BJ (cell line): ENCODE data around the gene HNF1A. TPM values are rescaled to one million over a fixed set of nuclear protein-coding genes. Genes with fewer than 3 reads are reported as not detected.

Experiments
- CTCF ChIA-PET: fragments of 350-600 bp; formaldehyde crosslinking; extraction: SDS; loops from one replicate; lab custom pipeline; 2021; ENCODE audit warnings: antibody characterized with exemption, inconsistent platforms; lab: Yijun Ruan, JAX
- POLR2A ChIA-PET: fragments of 300-600 bp; sonication (Branson Sonifier 250); formaldehyde crosslinking; extraction: SDS; loops from one replicate; lab custom pipeline; 2021; ENCODE audit warnings: antibody characterized with exemption; lab: Charles Lee
- DNase-seq: peaks from one replicate; pipeline ENCODE4 v3.0.0-alpha.2; 2011; ENCODE audit warnings: low read depth
- H3K27me3 ChIP-seq: 2 replicates; pipeline ENCODE4 v1.6.0; 2011; ENCODE audit warnings: low read length; ENCODE audit not compliant: control insufficient read depth, insufficient read depth
- H3K36me3 ChIP-seq: 2 replicates; pipeline ENCODE4 v1.5.1; 2011; ENCODE audit warnings: low read length; ENCODE audit not compliant: control insufficient read depth, insufficient read depth
- H3K4me3 ChIP-seq: 2 replicates; pipeline ENCODE4 v1.5.1; 2011; ENCODE audit warnings: low read depth, mild to moderate bottlenecking, control low read depth, low read length
- polyA minus RNA-seq: library from RNA; depleted of rRNA, polyadenylated mRNA; stranded (reverse); fragments of >200 nt; gene quantifications from 2 replicates; pipeline ENCODE4 v1.2.3, GENCODE V29; 2011; rRNA and poly(A)+ RNA removed
- polyA plus RNA-seq: library from polyadenylated mRNA; depleted of rRNA; stranded (reverse); fragments of >200 nt; gene quantifications from 2 replicates; pipeline ENCODE4 v1.2.3, GENCODE V29; 2011; rRNA removed
- TF ChIP-seq, protein P1 (sequence below): IDR thresholded peaks from 2 replicates; pipeline ENCODE4 v1.5.1; 2011; ENCODE audit warnings: low read depth, mild to moderate bottlenecking, control low read depth, inconsistent platforms, low read length, moderate library complexity; ENCODE audit not compliant: insufficient read depth

The HNF1A gene, protein sequence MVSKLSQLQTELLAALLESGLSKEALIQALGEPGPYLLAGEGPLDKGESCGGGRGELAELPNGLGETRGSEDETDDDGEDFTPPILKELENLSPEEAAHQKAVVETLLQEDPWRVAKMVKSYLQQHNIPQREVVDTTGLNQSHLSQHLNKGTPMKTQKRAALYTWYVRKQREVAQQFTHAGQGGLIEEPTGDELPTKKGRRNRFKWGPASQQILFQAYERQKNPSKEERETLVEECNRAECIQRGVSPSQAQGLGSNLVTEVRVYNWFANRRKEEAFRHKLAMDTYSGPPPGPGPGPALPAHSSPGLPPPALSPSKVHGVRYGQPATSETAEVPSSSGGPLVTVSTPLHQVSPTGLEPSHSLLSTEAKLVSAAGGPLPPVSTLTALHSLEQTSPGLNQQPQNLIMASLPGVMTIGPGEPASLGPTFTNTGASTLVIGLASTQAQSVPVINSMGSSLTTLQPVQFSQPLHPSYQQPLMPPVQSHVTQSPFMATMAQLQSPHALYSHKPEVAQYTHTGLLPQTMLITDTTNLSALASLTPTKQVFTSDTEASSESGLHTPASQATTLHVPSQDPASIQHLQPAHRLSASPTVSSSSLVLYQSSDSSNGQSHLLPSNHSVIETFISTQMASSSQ
- polyA plus RNA-seq (not detected in 2 replicates), polyA minus RNA-seq (not detected in 2 replicates)

DNA sequence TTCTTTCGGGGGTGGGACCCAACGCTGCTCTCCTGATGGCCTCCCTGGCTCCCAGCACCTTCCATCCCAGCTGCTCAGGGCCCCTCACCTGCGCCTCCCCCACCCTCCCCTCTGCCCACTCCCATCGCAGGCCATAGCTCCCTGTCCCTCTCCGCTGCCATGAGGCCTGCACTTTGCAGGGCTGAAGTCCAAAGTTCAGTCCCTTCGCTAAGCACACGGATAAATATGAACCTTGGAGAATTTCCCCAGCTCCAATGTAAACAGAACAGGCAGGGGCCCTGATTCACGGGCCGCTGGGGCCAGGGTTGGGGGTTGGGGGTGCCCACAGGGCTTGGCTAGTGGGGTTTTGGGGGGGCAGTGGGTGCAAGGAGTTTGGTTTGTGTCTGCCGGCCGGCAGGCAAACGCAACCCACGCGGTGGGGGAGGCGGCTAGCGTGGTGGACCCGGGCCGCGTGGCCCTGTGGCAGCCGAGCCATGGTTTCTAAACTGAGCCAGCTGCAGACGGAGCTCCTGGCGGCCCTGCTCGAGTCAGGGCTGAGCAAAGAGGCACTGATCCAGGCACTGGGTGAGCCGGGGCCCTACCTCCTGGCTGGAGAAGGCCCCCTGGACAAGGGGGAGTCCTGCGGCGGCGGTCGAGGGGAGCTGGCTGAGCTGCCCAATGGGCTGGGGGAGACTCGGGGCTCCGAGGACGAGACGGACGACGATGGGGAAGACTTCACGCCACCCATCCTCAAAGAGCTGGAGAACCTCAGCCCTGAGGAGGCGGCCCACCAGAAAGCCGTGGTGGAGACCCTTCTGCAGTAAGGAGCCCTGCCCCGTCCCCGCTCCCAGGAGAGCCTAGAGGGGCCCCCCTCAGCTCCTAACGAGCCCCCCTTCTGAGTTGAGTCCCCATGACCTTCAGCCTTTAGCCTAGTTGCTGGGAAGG, at the start of gene HNF1A:
Gene HNF1A (plus strand): TSS at position 248 of the 924 bp plus-strand sequence. CDS start 226 bp downstream, at position 474.
- no peak within 1 kb of the TSS for H3K4me3 ChIP-seq
- ChIA-PET CTCF (interaction anchor here (1.4 to 2.3 kb wide), 2 partner anchors 14 to 396 kb away, joined by 3 to 6 read pairs; no protein-coding TSS in a partner anchor), POLR2A (no interaction called here)
- DNase-seq: no peak
- no peaks in the 10 kb centered on the region for H3K27me3 ChIP-seq
- no peaks in the 10 kb centered on the region for H3K36me3 ChIP-seq
- TF ChIP-seq, protein P1, sequence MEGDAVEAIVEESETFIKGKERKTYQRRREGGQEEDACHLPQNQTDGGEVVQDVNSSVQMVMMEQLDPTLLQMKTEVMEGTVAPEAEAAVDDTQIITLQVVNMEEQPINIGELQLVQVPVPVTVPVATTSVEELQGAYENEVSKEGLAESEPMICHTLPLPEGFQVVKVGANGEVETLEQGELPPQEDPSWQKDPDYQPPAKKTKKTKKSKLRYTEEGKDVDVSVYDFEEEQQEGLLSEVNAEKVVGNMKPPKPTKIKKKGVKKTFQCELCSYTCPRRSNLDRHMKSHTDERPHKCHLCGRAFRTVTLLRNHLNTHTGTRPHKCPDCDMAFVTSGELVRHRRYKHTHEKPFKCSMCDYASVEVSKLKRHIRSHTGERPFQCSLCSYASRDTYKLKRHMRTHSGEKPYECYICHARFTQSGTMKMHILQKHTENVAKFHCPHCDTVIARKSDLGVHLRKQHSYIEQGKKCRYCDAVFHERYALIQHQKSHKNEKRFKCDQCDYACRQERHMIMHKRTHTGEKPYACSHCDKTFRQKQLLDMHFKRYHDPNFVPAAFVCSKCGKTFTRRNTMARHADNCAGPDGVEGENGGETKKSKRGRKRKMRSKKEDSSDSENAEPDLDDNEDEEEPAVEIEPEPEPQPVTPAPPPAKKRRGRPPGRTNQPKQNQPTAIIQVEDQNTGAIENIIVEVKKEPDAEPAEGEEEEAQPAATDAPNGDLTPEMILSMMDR: no peak

DNA sequence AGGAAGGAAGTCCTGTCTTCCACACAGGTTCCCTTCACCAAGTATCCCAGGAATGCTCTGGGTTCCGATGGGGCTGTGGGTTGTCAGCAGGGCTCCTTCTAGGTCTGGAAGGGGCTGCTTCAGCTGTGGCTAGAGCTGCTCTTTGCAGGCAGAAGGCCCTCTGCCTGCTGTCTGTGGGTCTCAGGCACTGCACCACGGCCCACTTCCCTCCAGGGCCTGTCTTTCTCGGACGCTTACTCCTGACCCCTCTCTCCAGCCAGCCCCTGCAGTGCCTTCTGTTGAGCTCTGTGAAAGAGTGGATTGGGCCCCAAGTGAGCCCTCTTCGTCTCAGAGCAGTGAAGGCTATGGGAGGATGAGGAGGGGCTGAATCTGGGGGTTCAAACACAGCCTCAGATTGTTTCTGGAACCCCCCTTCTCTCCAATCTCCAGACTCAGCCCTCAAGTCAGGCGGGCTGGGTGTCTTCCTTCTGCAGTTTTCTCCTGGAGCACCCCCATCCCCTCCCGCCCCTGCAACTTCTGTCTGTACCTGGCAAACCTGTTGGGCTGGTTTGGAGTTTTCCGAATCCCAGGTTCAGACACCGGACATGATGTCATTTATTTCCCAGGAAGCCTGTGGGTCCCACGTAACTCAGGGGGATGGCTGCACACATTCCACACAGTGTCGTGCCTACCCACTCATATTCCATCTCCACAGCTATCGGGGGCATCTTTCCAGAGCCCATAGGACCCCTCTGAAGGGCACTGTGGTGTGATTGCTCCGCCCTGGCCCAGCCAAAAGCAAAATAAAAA, 49.3 kb upstream of the HNF1A start:
- TF ChIP-seq, protein P1: no peak
- no peaks in the 10 kb centered on the region; the same call in 1 of the 2 replicates for H3K27me3 ChIP-seq
- H3K36me3 ChIP-seq: no peaks in the 10 kb centered on the region
- ChIA-PET POLR2A (no interaction called here), CTCF (no interaction called here)
- H3K4me3 ChIP-seq: no peak overlapping the region
- DNase-seq: no peak

DNA sequence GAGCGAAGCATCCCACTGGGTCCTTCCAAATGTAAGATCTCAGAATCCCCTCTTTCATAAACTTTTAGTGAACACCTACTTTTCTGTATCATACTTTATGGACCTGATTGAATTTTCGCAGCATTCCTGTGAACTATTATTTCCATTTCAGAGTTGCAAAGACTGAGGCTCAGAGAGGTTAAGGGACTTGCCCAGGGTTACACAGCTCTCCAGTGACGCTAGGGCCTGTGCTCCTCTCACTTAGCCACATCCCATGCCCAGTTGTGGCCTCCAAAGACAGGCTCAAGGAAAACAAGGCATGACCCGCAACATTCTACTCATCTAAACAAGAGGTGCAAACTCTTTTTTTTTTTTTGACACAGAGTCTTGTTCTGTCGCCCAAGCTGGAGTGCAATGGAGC, 48.3 kb upstream of the HNF1A start:
- Histone ChIP-seq H3K27me3 (no peaks in the 10 kb centered on the region; the same call in 1 of the 2 replicates), H3K36me3 (no peaks in the 10 kb centered on the region), H3K4me3 (no peak overlapping the region)
- no peak for DNase-seq
- ChIA-PET POLR2A (no interaction called here), CTCF (no interaction called here)
- TF ChIP-seq, protein P1: no peak

DNA sequence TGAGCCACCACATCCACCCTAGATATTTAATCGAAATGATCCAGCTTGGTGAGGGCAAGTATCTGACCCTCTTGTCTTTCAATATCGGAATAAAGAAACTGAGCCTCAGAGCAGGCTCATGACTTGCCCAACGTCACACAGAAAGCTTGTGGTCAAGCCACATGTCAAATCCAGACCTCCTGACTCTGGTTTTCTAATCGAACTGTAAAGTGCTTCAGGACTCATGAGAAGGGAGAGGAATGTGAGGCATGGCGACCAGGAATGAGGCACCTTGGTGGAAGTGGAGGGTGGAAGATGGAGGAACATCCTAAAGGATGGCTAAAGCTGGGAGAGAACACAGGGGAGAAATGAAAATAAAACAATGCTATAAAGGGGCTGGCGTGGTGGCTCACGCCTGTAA, 46.3 kb upstream of the HNF1A start:
- TF ChIP-seq, protein P1: no peak
- no peak for DNase-seq
- H3K4me3 ChIP-seq: no peak overlapping the region
- no peaks in the 10 kb centered on the region for H3K36me3 ChIP-seq
- ChIA-PET POLR2A (interaction anchor here (0.6 kb wide), 1 partner anchor 42 kb away, joined by 8 read pairs; no protein-coding TSS in a partner anchor), CTCF (interaction anchor here (1.1 to 1.4 kb wide), 2 partner anchors 12 to 40 kb away, joined by 4 to 7 read pairs; no protein-coding TSS in a partner anchor)
- H3K27me3 ChIP-seq: peaks cover 2% of the 10 kb centered on the region; the same call in 1 of the 2 replicates
